NCI-H1417 (cell line): ENCODE results near the gene LIPG.

Experiments used
- DNase-seq, 3 experiments: peaks; one replicate each; lab custom pipeline; 2025; lab: John Stamatoyannopoulos, UW

Gene LIPG

DNA sequence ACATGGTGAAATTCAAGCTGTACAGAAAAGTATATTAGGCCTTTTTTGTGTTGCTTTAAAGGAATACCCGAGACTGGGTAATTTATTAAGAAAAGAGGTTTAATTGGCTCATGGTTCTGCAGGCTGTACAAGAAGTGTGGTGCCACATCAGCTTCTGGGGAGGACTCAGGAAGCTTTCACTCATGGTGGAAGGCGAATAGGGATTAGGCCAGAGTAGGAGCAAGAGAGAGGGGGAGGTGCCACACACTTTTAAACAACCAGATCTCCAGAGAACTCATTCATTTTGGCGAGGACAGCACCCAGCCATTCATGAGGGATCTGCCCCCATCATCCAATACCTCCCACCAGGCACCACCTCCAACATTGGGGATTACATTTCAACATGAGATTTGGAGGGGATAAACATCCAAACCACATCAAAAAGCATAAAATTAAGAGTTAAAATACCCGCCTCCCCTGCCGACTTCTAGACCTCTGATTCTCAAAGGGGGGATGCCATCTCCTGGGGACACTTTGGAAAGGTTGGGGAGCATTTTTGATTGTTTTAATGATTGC is 15.1 kb upstream of the LIPG start:
- no peak for DNase-seq

DNA sequence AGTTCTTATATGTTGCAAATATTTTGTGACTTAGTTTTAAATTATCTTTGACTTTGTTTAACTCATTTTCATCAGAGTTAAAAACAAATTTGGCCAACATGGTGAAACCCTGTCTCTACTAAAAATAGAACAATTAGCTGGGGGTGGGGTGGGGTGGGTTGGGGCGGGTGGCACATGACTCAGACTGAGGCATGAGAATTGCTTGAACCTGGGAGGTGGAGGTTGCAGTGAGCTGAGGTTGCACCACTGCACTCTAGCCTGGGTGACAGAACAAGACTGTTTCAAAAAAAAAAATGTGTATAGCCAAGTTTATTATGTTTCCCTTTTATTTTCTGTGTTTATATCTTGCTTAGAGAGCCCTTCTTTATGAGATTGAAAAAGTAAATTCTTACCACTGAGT is 14.2 kb upstream of the LIPG start:
- no peak for DNase-seq

DNA sequence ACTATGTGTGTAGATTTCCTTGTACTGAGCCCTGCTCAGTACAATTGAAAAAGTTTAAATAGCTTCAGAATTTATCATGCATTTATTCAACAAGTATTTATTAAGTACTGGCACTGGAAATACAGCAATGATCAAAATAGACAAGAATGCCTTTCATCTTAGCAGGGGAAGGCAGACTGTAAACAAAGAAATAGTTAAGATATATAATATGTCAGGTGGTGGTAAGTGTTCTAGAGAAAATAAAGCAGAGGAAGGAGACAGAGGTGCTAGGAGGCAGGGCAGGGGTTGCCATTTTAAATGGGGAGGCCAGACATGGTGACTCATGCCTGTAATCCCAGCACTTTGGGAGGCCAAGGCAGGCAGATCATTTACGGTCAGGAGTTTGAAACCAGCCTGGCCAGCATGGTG is 13.6 kb upstream of the LIPG start:
- DNase-seq, result no peak

DNA sequence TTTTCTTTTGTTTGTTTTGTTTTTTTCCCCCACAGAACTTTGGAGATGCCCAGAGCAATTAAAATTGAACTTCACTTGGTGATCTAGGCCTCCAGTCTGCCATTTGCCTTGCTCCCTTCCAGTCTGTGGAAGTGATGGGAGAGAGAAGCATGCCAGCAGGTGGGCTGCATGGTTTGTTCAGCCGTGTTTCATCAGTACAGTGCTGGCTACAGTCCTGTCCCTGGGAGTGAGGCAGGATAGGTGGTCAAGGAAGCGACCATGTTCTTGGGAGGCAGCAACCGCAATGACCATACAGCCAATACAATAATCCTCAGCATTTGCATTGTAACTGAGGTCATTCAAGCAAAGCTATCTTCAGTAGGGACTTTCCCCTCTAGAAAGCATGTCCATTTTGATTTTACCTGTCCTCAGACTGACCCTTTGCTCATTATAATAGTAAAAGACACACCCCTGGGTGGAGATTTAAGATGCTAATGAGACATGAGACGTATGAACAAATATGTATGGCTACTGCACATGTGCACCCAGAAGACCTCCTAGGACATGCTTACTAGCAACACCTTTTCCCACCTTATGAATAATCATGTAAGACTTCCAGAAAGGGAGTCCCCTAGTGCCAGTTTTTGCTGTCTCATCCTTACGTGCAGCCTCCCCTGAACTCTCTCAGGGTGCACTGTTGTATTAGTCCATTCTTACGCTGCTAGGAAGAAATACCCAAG is 11.1 kb upstream of the LIPG start:
- DNase-seq, result no peak

DNA sequence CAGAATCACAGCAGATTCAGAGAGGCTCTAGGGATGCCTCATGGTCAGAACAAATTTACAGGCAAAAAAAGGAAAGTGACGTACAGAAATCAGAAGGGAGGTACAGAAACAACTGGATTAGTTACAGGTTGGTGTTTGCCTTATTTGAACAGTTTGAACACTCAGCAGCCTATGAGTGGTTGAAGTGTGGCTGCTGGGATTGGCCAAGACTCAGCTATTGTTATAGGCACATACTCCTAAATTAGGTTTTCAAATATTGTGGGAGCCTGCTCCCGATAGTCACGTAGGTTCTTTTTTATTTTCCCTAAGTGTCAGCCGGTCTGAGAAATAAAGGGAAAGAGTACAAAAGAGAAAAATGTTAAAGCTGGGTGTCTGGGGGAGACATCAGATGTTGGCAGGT is 8.9 kb upstream of the LIPG start:
- DNase-seq, result no peak

DNA sequence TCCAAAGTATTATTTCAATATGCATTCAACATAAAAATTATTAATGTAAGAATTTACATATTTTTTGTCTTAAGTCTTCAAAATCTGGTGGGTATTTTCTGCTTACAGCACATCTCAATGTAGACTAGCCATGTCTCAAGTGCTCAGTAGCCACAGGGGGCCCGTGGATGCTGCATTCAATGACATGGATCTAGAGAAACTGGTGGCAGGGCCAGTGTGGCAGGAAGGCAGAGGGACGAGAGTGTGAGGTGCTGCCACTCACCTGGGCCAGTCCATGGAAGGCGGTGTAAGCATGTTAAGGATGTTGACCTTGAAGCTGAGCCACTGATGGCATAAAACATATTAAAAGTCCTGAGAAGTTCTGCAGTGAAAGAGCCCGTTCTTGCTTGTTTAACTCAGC is 6.2 kb upstream of the LIPG start:
- DNase-seq, result no peak

DNA sequence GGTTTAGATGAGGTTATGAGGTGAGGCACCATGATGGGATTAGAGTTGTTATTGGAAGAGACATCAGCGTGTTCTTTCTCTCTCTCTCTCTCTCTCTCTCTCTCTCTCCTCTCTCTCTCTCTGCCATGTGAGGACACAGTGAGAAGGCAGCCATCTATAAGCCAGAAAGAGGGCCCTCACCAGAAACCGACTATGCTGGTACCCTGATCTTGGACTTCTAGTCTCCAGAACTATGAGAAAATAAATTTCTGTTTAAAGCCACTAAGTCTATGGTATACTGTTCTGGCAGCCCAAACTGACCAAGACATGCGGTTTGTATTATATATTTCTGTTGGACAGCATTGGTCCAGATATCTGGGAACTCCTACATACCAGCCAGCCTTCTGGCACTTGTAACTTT is 3.5 kb upstream of the LIPG start:
- DNase-seq, result no peak

DNA sequence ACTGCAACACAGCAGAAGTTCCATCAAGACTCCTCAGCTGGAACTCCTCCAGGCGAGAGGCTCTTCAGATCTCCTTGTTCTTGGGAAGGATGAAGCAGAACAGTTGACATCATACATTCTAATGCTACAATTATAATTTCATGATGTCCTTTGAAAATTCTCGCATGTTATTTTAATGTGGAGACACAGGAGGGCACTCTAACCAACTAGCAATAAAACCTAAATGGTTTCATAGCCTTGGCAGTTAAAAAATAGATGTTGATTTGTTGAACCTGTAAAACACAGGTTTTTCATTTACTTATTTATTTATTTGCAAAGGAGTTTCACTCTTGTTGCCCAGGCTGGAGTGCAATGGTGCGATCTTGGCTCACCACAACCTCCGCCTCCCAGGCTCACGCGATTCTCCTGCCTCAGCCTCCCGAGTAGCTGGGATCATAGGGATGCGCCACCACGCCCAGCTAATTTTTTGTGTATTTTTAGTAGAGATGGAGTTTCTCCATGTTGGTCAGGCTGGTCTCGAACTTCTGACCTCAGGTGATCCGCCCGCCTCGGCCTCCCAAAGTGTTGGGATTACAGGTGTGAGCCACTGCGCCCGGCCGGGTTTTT is 2.4 kb upstream of the LIPG start:
- DNase-seq, result peak; percentile 7 to 64 (median 31)

DNA sequence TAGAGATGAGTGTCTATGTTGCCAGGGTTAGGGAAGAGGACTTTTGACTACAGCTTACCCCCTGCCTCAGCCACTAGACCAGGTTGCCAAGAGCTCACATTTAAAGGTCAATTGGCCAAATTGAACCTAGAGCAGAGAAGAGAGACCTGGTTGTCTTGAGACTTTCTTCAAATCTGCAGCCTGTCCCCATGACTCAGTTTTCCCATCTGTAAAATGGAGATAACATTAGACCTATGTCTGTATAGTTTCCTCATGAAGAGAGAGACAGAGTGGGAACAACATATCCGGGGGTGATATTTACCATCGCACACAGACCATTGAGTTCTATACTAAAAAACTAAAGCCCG is 1.6 kb upstream of the LIPG start:
- no peak for DNase-seq

DNA sequence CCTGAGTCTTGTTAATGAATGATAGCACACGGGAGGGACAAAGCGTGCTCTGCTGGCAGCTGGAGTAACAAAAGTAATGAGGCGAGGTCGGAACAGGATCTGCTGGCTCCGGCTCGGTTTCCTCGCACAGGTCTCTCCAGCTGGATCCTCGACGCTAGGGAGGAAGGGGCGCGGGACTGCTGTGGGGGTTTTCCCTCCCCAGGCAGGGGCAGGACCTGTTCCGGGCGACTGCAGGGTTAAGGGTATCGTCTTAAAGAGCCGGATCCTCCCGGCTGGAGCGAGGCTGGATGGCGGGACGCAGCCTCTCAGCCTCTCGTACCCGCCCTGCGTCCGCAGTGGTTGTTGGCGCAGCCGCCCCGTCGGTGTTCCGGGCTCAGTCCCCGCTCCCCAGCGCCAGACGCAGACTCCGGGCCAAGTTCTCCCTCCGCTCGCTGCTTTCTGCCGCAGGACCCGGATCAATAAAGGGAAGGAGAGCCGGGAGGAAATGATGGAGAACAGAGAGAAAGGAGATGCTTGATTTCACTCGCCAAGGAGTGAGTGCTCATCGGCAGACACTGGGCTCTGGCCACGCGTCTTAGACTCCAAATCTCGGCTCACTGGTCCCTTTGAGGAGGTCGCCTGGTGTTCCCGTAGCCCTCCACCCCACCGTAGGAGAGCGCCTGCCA is 1.1 kb upstream of the LIPG start:
- DNase-seq, result peak; percentile 46 to 80 (median 75)

DNA sequence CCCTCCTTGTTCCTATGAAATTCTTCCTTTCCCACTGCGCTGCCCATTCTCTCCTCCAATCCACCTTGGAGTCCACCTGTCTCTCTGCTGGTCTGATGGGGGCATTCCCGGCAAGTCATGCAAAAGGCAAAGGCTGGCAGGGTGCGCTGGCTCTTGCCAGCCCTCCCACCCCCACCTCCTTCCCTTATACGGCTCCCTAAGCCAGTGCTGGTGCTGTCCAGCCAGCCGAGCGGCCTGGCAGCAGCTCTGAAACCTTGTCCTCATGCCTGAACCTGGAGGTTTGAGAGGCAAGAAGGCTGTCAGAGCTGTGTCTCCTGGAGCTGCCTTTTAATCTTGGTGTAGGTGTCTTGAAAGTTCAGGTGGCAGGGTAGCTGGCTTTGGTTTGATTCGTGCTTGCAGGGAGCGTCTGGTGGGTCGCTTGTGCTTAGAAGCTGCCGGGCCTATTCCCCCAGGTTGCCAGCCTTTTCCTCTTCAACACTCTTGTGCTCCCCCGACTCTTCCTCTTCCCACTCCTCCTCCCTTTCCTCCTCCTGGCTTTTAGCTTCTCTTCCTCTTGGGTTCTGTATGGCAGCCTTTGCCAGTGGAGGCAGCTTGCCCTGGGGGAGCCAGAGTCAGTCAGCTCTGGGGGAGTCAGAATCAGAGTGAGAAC is 748 bp downstream of the LIPG start:
- no peak for DNase-seq

DNA sequence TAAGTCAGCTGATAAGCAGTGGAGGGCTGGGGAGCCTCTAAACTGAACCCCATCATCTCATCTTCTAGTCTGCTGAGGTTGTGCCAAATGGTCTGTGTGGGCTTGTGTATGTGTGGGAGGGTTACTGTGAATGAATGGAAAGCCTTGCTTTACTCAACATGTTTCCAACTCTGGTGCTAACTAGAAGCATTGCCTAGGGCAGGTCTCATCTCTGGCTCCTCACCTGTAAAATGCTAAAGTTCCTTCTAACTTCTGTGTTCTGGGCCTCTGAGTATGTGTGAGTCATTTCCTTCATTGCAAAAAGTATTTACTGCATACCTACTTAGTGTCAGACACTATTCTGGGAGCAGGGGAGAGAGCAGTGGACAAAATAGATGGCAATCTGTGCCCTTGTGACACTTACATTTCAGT is 1.3 kb downstream of the LIPG start:
- DNase-seq, result no peak

DNA sequence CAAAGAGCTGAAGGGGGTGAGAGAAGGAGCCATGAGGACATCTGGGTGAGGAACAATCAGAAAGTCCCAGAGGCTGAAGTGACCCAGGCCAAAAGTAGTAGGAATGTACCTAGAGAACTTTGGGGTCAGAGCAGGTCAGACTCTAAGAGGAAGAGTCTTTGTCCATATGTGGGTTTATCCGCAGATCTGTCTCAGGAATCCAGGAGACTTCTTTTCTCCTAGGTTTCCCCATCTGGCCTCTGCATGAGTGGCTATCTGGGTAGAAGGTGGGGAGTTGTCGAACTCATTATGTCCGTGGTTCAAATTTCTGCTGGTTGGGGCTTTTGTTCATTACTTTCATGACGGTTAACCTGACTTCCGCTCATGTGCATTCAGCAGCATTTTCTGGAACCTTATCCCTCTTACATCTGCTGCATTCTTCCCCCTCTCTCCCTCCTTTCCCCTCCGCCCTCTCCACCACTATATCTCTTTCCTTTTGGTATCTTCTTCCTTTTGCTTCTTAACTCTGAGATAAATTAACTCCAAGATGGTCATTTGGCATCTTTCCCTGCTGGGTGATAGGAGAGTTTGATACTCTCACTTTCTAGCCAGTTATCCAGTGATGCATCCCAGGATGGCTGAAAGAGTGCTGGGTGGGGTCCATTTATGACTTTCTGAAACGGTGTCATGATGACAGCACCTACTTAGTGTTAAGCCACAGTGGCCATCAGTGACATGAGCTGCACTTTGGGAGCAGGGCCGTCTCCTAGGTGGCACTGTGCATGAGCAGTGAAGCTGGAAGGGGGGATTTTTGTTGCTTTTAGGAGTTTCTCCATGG is 2.1 kb downstream of the LIPG start:
- no peak for DNase-seq

DNA sequence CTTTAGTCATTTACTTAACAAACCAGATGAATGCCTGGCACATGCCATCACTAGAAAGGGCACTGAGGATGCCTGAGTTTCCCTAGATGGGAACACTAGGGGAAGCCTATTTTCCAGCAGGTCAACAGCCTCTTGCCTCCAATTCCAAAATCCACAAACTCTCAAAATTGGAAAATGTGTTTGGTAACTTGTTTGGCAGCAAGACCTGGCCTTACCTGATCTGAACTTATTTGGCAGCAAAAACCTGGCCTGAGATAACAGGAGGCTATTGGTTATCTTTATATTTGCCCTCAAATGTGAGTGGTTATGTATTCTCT is 2.6 kb downstream of the LIPG start:
- DNase-seq, result no peak

DNA sequence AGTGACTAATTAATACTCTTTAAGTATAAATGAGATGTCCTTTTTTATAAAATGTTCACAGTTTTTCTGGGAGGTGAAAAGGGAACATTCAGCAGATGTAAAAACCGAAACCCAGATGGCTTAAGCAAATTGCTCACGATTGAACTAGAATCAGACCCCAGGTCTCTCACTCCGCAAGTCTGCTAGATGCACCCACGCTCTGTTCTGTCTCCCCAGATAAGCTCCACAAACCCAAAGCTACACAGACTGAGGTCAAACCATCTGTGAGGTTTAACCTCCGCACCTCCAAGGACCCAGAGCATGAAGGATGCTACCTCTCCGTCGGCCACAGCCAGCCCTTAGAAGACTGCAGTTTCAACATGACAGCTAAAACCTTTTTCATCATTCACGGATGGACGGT is 3.2 kb downstream of the LIPG start:
- DNase-seq, result no peak

DNA sequence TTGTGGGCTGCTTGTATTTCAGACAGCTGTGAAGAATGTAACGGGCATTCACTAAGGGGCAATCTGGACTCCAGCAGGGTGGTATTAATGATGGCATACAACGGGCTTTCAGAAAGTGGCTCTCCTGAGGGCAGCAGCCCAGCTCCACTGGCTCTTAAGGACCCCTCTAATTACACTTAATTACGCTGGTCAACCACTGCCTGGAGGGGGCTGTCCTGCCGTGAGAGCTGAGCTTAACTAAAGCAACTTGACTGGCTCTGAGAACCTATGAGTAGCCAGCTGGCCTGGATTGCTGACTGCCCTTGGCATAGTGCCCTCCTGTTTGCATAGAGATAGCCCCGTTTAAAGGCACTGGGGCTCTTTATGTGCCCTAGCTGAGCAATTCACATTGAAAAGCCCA is 3.8 kb downstream of the LIPG start:
- peak in 2 of 3 experiments; percentile 54 to 87 for DNase-seq

DNA sequence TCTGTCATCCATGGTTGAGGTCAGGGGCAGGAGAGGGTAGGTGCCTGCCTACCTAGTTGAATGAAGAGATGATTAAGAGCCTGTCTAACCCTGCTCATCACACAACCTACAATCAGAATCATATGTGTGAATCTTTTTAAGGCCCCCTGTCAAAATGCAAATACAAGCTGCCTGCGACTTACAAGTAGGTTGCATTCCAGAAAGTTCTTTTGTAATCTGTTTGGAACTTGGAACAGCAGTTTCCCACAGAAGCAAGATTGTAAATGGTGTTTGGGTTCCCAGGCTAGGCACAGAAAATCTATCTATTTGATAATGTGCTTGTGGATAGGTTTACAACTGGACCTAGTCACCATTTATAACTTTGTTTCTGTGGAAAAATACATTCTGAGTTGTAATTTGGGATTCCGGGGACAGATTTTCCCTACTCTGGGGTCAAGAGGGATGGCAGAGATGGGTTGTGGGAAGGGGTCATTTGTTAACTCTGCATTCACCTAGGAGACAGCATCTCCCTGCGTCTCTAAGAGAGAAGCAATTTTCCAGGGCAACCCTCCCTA is 4.4 kb downstream of the LIPG start:
- DNase-seq, result no peak

DNA sequence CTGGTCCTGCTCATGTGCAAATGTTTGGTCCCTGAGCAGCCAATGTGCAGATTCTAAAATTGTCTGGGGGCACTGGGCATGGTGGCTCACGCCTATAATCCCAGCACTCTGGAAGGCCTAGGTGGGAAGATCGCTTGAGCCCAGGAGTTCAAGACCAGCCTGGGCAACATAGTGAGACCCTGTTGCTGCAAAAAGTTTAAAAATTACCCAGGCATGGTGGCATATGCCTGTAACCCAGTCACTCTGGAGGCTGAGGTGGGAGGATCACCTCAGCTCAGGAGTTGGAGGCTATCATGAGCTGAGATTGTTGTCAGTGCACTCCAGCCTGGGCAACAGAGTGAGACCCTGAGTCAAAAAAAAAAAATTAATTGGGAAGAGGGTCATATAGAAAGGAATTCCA is 5.1 kb downstream of the LIPG start:
- no peak for DNase-seq

DNA sequence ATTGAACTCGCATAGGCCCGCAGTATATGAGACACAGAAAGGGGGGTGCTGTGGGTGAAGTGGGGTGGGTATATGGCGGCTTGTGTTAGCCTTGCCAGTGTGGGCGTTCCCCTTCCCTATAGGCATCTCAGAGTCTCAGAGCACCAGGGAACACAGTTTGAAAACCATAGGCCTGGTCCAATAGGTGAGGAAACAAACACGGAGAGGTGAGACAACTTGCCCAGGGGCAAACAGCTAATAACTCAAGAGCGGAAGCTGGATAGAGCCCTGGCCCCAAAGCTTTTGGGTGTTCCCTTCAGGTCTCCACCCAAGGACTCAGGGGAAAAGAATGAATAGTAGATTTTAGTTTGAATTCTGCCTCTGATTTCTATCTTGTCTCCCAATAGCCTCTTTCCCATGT is 7.9 kb downstream of the LIPG start:
- no peak for DNase-seq

DNA sequence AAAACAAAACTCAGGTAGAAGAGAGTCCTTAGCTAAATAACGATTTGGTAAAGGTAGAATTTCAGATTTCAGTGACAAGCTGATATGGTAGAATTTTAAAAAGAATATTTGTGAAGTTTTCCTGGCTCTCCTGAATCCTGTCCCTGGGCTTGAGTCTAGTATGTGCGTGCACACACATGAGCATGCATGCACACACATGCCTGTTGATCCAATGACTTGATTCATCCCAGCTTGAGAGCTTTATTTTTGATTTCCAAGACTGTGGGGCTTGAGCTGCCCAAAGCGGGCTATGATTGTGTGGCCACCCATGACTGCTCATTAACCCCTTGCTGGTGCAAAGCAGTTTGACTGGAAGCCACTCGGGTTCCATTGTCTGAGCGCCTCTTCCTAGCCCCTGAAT is 9.0 kb downstream of the LIPG start:
- no peak for DNase-seq

DNA sequence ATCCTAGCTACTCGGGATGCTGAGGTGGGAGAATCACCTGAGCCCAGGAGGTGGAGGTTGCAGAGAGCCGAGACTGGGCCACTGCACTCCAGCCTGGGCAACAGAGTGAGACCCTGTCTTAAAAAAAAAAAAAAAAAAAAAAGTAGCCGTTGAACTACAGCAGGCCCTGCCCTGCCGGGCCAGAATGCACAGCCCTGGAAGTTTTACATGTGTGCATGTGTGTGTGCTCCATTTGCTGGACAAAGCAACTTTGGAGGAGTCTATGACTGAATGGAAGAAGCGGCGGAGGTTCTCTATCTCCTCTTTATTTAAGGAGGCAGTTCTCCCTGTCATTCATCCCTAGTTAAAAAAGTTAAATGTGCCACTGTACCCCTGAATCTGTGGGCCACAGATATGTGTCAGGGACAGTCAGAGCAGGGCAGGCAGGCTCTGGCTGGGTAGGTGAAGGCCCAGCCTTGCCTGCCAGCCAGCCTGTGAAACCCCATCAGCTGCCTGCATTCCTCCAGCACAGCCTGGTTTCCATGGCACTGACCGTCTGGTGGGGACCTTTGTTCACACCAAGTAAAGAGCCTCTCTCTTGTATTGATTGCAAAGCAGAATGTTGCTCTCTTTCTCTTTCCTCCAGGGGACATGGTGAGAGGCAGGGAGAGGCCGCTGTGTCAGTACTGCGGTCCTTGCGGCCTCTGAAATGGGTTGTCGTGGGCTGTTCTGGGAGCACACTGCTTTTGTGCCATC is 10.9 kb downstream of the LIPG start:
- DNase-seq, result peak in 1 of 3 experiments; percentile 32
